ENCODE data around the gene MTM1.

MTM1 gene

GRCh38 chrX:150544835-150545770 is 23.3 kb upstream of the MTM1 start:
- no peak overlapping the region for H3K9ac ChIP-seq (ENCODE audit: low read length)
- H2AK5ac ChIP-seq (ENCODE audit: low read length, severe bottlenecking) = no peak overlapping the region
- H3K23ac ChIP-seq (ENCODE audit: low read length in 2 of 2) = no peak overlapping the region
- H3K4me2 ChIP-seq (ENCODE audit: low read length, poor library complexity, severe bottlenecking) = no peak overlapping the region
- H3K27me3 ChIP-seq (ENCODE audit: control insufficient read depth in 1 of 2, insufficient read depth in 1 of 2, low read length in 2 of 2) = peaks cover 0 to 33% of the 10 kb centered on the region in 2 experiments
- no peak overlapping the region for H4K8ac ChIP-seq (ENCODE audit: low read length)
- H2AFZ ChIP-seq (ENCODE audit: low read depth, low read length) = no peak overlapping the region
- no peaks in the 10 kb centered on the region for H3K79me1 ChIP-seq (replicated peaks; ENCODE audit: low read length, poor library complexity, severe bottlenecking)
- H3K4me3 ChIP-seq (ENCODE audit: insufficient read depth in 1 of 2, low read depth in 1 of 2, low read length in 2 of 2) = no peak overlapping the region
- WGBS = 99% methylated on average over 5 of the region's 8 CpGs
- H3K18ac ChIP-seq (ENCODE audit: low read depth in 1 of 2, low read length in 2 of 2) = no peak overlapping the region
- H3K27ac ChIP-seq (ENCODE audit: low read length, poor library complexity, severe bottlenecking) = no peak overlapping the region
- H3K9me3 ChIP-seq (ENCODE audit: control insufficient read depth, low read length) = peaks cover 3% of the 10 kb centered on the region
- H2BK5ac ChIP-seq (ENCODE audit: low read depth, low read length, poor library complexity, severe bottlenecking) = no peak overlapping the region
- peaks cover 16% of the 10 kb centered on the region for H3K4me1 ChIP-seq (ENCODE audit: control insufficient read depth, insufficient read depth, low read depth, low read length)
- H3K36me3 ChIP-seq (ENCODE audit: control insufficient read depth in 1 of 2, insufficient read depth in 2 of 2, low read depth in 1 of 2, low read length in 2 of 2) = no peaks in the 10 kb centered on the region
- DNase-seq = no peak
- no peak overlapping the region for H3K4ac ChIP-seq (ENCODE audit: low read depth in 1 of 2, low read length in 2 of 2)
- H2BK120ac ChIP-seq (ENCODE audit: low read depth, low read length) = no peak overlapping the region
- H2BK12ac ChIP-seq (ENCODE audit: low read length in 2 of 2) = no peak overlapping the region
- H3K14ac ChIP-seq (ENCODE audit: low read length in 2 of 2) = no peak overlapping the region
- no peak overlapping the region for H2BK15ac ChIP-seq (ENCODE audit: low read depth, poor library complexity, severe bottlenecking)
- no peak overlapping the region for H4K91ac ChIP-seq (ENCODE audit: low read length)

GRCh38 chrX:150546711-150547153 is 21.7 kb upstream of the MTM1 start:
- no peak overlapping the region for H3K18ac ChIP-seq (ENCODE audit: low read depth in 1 of 2, low read length in 2 of 2)
- H3K27ac ChIP-seq (ENCODE audit: low read length, poor library complexity, severe bottlenecking) = no peak overlapping the region
- peaks cover 16% of the 10 kb centered on the region for H3K4me1 ChIP-seq (ENCODE audit: control insufficient read depth, insufficient read depth, low read depth, low read length)
- no peaks in the 10 kb centered on the region for H3K36me3 ChIP-seq (ENCODE audit: control insufficient read depth in 1 of 2, insufficient read depth in 2 of 2, low read depth in 1 of 2, low read length in 2 of 2)
- H3K79me1 ChIP-seq (replicated peaks; ENCODE audit: low read length, poor library complexity, severe bottlenecking) = no peaks in the 10 kb centered on the region
- no peak for DNase-seq
- no peak overlapping the region for H3K4me2 ChIP-seq (ENCODE audit: low read length, poor library complexity, severe bottlenecking)
- H2AK5ac ChIP-seq (ENCODE audit: low read length, severe bottlenecking) = no peak overlapping the region
- no peak overlapping the region for H4K91ac ChIP-seq (ENCODE audit: low read length)
- no peak overlapping the region for H3K4ac ChIP-seq (ENCODE audit: low read depth in 1 of 2, low read length in 2 of 2)
- H2AFZ ChIP-seq (ENCODE audit: low read depth, low read length) = no peak overlapping the region
- WGBS = 77% methylated on average over 6 of the region's 9 CpGs
- H2BK5ac ChIP-seq (ENCODE audit: low read depth, low read length, poor library complexity, severe bottlenecking) = no peak overlapping the region
- H3K14ac ChIP-seq (ENCODE audit: low read length in 2 of 2) = no peak overlapping the region
- no peak overlapping the region for H3K9ac ChIP-seq (ENCODE audit: low read length)
- H3K4me3 ChIP-seq (ENCODE audit: insufficient read depth in 1 of 2, low read depth in 1 of 2, low read length in 2 of 2) = no peak overlapping the region
- peaks cover 0 to 43% of the 10 kb centered on the region in 2 experiments for H3K27me3 ChIP-seq (ENCODE audit: control insufficient read depth in 1 of 2, insufficient read depth in 1 of 2, low read length in 2 of 2)
- H3K9me3 ChIP-seq (ENCODE audit: control insufficient read depth, low read length) = peaks cover under 1% of the 10 kb centered on the region
- no peak overlapping the region for H4K8ac ChIP-seq (ENCODE audit: low read length)
- no peak overlapping the region for H3K23ac ChIP-seq (ENCODE audit: low read length in 2 of 2)
- H2BK120ac ChIP-seq (ENCODE audit: low read depth, low read length) = no peak overlapping the region
- H2BK12ac ChIP-seq (ENCODE audit: low read length in 2 of 2) = no peak overlapping the region
- no peak overlapping the region for H2BK15ac ChIP-seq (ENCODE audit: low read depth, poor library complexity, severe bottlenecking)

- H3K18ac ChIP-seq (ENCODE audit: low read depth in 1 of 2, low read length in 2 of 2) = peak overlapping the region in 1 of 2 experiments; percentile 86
- H4K91ac ChIP-seq (ENCODE audit: low read length) = peak overlapping the region; percentile 83
- no peak overlapping the region for H2BK120ac ChIP-seq (ENCODE audit: low read depth, low read length)
- peaks cover 9% of the 10 kb centered on the region for H3K9me3 ChIP-seq (ENCODE audit: control insufficient read depth, low read length)
- H3K4ac ChIP-seq (ENCODE audit: low read depth in 1 of 2, low read length in 2 of 2) = peak overlapping the region in 1 of 2 experiments; percentile 81
- peak overlapping the region; percentile 73 for H3K4me2 ChIP-seq (ENCODE audit: low read length, poor library complexity, severe bottlenecking)
- H3K4me3 ChIP-seq (ENCODE audit: insufficient read depth in 1 of 2, low read depth in 1 of 2, low read length in 2 of 2) = peak overlapping the region in 1 of 2 experiments; percentile 58
- H4K8ac ChIP-seq (ENCODE audit: low read length) = peak overlapping the region; percentile 49
- H3K4me1 ChIP-seq (ENCODE audit: control insufficient read depth, insufficient read depth, low read depth, low read length) = peaks cover 16% of the 10 kb centered on the region
- no peaks in the 10 kb centered on the region for H3K36me3 ChIP-seq (ENCODE audit: control insufficient read depth in 1 of 2, insufficient read depth in 2 of 2, low read depth in 1 of 2, low read length in 2 of 2)
- peaks cover 0 to 49% of the 10 kb centered on the region in 2 experiments for H3K27me3 ChIP-seq (ENCODE audit: control insufficient read depth in 1 of 2, insufficient read depth in 1 of 2, low read length in 2 of 2)
- H3K79me1 ChIP-seq (replicated peaks; ENCODE audit: low read length, poor library complexity, severe bottlenecking) = no peaks in the 10 kb centered on the region
- H3K23ac ChIP-seq (ENCODE audit: low read length in 2 of 2) = no peak overlapping the region
- H2BK15ac ChIP-seq (ENCODE audit: low read depth, poor library complexity, severe bottlenecking) = peak overlapping the region; percentile 67
- peak; percentile 54 for DNase-seq
- H2AK5ac ChIP-seq (ENCODE audit: low read length, severe bottlenecking) = no peak overlapping the region
- H3K14ac ChIP-seq (ENCODE audit: low read length in 2 of 2) = no peak overlapping the region
- 4% methylated on average over 40 of the region's 54 CpGs for WGBS
- H2AFZ ChIP-seq (ENCODE audit: low read depth, low read length) = peak overlapping the region; percentile 8
- H2BK5ac ChIP-seq (ENCODE audit: low read depth, low read length, poor library complexity, severe bottlenecking) = no peak overlapping the region
- no peak overlapping the region for H2BK12ac ChIP-seq (ENCODE audit: low read length in 2 of 2)
- H3K27ac ChIP-seq (ENCODE audit: low read length, poor library complexity, severe bottlenecking) = peak overlapping the region; percentile 86
- H3K9ac ChIP-seq (ENCODE audit: low read length) = peak overlapping the region; percentile 66
Measured at GRCh38 chrX:150547375-150548115, 20.9 kb upstream of the MTM1 start.

- Histone ChIP-seq H3K4me2 (ENCODE audit: low read length, poor library complexity, severe bottlenecking) (peak overlapping the region; percentile 42), H3K18ac (ENCODE audit: low read depth in 1 of 2, low read length in 2 of 2) (peak overlapping the region in 1 of 2 experiments; percentile 33), H2BK5ac (ENCODE audit: low read depth, low read length, poor library complexity, severe bottlenecking) (no peak overlapping the region), H3K23ac (ENCODE audit: low read length in 2 of 2) (no peak overlapping the region), H3K27ac (ENCODE audit: low read length, poor library complexity, severe bottlenecking) (peak overlapping the region; percentile 86), H4K8ac (ENCODE audit: low read length) (peak overlapping the region; percentile 49), H3K4me3 (ENCODE audit: insufficient read depth in 1 of 2, low read depth in 1 of 2, low read length in 2 of 2) (peak overlapping the region in 1 of 2 experiments; percentile 58), H3K9me3 (ENCODE audit: control insufficient read depth, low read length) (peaks cover 11% of the 10 kb centered on the region), H3K14ac (ENCODE audit: low read length in 2 of 2) (no peak overlapping the region), H2AK5ac (ENCODE audit: low read length, severe bottlenecking) (no peak overlapping the region), H3K4me1 (ENCODE audit: control insufficient read depth, insufficient read depth, low read depth, low read length) (peaks cover 14% of the 10 kb centered on the region), H2BK120ac (ENCODE audit: low read depth, low read length) (no peak overlapping the region), H3K36me3 (ENCODE audit: control insufficient read depth in 1 of 2, insufficient read depth in 2 of 2, low read depth in 1 of 2, low read length in 2 of 2) (no peaks in the 10 kb centered on the region), H2AFZ (ENCODE audit: low read depth, low read length) (no peak overlapping the region), H3K79me1 (replicated peaks; ENCODE audit: low read length, poor library complexity, severe bottlenecking) (no peaks in the 10 kb centered on the region), H3K9ac (ENCODE audit: low read length) (peak overlapping the region; percentile 66), H3K27me3 (ENCODE audit: control insufficient read depth in 1 of 2, insufficient read depth in 1 of 2, low read length in 2 of 2) (peaks cover 0 to 50% of the 10 kb centered on the region in 2 experiments), H4K91ac (ENCODE audit: low read length) (no peak overlapping the region), H2BK15ac (ENCODE audit: low read depth, poor library complexity, severe bottlenecking) (no peak overlapping the region), H2BK12ac (ENCODE audit: low read length in 2 of 2) (peak overlapping the region in 1 of 2 experiments; percentile 39), H3K4ac (ENCODE audit: low read depth in 1 of 2, low read length in 2 of 2) (no peak overlapping the region)
- no peak for DNase-seq
- WGBS = 85% methylated on average over 1 of the region's 4 CpGs
Measured at GRCh38 chrX:150548251-150548650, 20.2 kb upstream of the MTM1 start.
